B cell (primary cell): ENCODE results near the gene HOXB6. TPM values are rescaled to one million over a fixed set of nuclear protein-coding genes. Genes with fewer than 3 reads are reported as not detected.

Source experiments
- ATAC-seq: fragments of 200-7000 bp; cut with Tn5 transposase; one replicate; pipeline ENCODE4 v1.10.0; 2021; ENCODE audit warnings: low read depth, mild to moderate bottlenecking, moderate number of reproducible peaks, moderate library complexity
- CTCF ChIA-PET: fragments of 350-600 bp; sonication (Branson Sonifier 250); formaldehyde crosslinking; loops from one replicate; lab custom pipeline; 2021; ENCODE audit warnings: antibody characterized with exemption, inconsistent platforms; lab: Charles Lee
- POLR2A ChIA-PET: fragments of 350-600 bp; sonication (Branson Sonifier 250); formaldehyde crosslinking; loops from one replicate; lab custom pipeline; 2021; ENCODE audit warnings: antibody characterized with exemption; lab: Charles Lee
- DNase-seq: peaks from one replicate; pipeline ENCODE4 v3.0.0; 2013
- H2AFZ ChIP-seq: 2 replicates; pipeline ENCODE4 v1.6.1; 2012; ENCODE audit warnings: mild to moderate bottlenecking, low read depth, low read length; ENCODE audit not compliant: insufficient read depth, poor library complexity, severe bottlenecking
- H3K27ac ChIP-seq, 2 donors: 1 replicate in 1 of 2; 2 replicates in 1 of 2; pipeline ENCODE4 v1.5.1; 2012 to 2013; ENCODE audit warnings: low read length in 2 of 2, mild to moderate bottlenecking in 2 of 2, moderate library complexity in 1 of 2
- H3K27me3 ChIP-seq, 4 experiments: fragments of 200-600 bp in 1 of 4; sonication (generic) in 1 of 4; replicated peaks in 1 of 4; 1 replicate in 2 of 4; 2 replicates in 2 of 4; pipeline versions ENCODE4 v1.6.1 to v1.7.0; 2013 to 2016; ENCODE audit warnings: low read length in 3 of 4, mild to moderate bottlenecking in 2 of 4, mixed read lengths in 1 of 4, moderate library complexity in 1 of 4; ENCODE audit not compliant: insufficient read depth in 4 of 4, control insufficient read depth in 3 of 4; ENCODE audit errors: control extremely low read depth in 1 of 4
- H3K36me3 ChIP-seq, 2 experiments: replicated peaks in 1 of 2; 1 replicate in 1 of 2; 2 replicates in 1 of 2; pipeline versions ENCODE4 v1.6.1 to v1.7.1; 2013; ENCODE audit warnings: low read length in 1 of 2; ENCODE audit not compliant: insufficient read depth in 2 of 2, control insufficient read depth in 1 of 2; ENCODE audit errors: control extremely low read depth in 1 of 2, extremely low read depth in 1 of 2
- H3K4me1 ChIP-seq, 2 donors: fragments of 200-600 bp in 1 of 2; sonication (generic) in 1 of 2; 1 replicate in 1 of 2; 2 replicates in 1 of 2; pipeline versions ENCODE4 v1.5.1 to v1.6.1; 2013 to 2017; ENCODE audit warnings: low read length in 2 of 2; ENCODE audit not compliant: control insufficient read depth in 2 of 2, insufficient read depth in 2 of 2
- H3K4me2 ChIP-seq: replicated peaks from 2 replicates; pipeline ENCODE3; 2012; ENCODE audit warnings: mild to moderate bottlenecking, low read depth, low read length; ENCODE audit not compliant: poor library complexity, severe bottlenecking
- H3K4me3 ChIP-seq, 5 experiments: fragments of 200-600 bp in 1 of 5; sonication (generic) in 1 of 5; 1 replicate in 3 of 5; 2 replicates in 2 of 5; pipeline versions ENCODE4 v1.5.1 to v1.7.0; 2011 to 2016; ENCODE audit warnings: low read length in 4 of 5, mild to moderate bottlenecking in 4 of 5, low read depth in 2 of 5, control low read depth in 1 of 5, moderate library complexity in 1 of 5; ENCODE audit not compliant: insufficient read depth in 1 of 5; ENCODE audit errors: control extremely low read depth in 1 of 5, extremely low read depth in 1 of 5
- H3K79me2 ChIP-seq: fragments of 200-600 bp; sonication (generic); one replicate; pipeline ENCODE4 v1.6.0; 2016; ENCODE audit warnings: low read length; ENCODE audit not compliant: control insufficient read depth, insufficient read depth
- H3K9ac ChIP-seq: fragments of 200-600 bp; sonication (generic); 2 replicates; pipeline ENCODE4 v1.6.1; 2017; ENCODE audit warnings: mild to moderate bottlenecking, low read length, moderate library complexity
- H3K9me3 ChIP-seq, 3 donors: one replicate each; pipeline versions ENCODE4 v1.6.1 to v1.7.1; 2013; ENCODE audit warnings: low read length in 2 of 3; ENCODE audit not compliant: control insufficient read depth in 2 of 3, insufficient read depth in 1 of 3; ENCODE audit errors: control extremely low read depth in 1 of 3
- H4K20me1 ChIP-seq: 2 replicates; pipeline ENCODE4 v1.6.0; 2012; ENCODE audit warnings: mild to moderate bottlenecking, low read length; ENCODE audit not compliant: insufficient read depth, control insufficient read depth, poor library complexity, severe bottlenecking
- H3K27ac Mint-ChIP-seq: one replicate; pipeline ENCODE4 v1.8.0; 2021; ENCODE audit warnings: mixed read lengths
- H3K27me3 Mint-ChIP-seq: one replicate; pipeline ENCODE4 v1.8.0; 2021; ENCODE audit warnings: mixed read lengths
- H3K4me1 Mint-ChIP-seq: one replicate; pipeline ENCODE4 v1.8.0; 2021; ENCODE audit warnings: mixed read lengths
- H3K4me3 Mint-ChIP-seq: one replicate; pipeline ENCODE4 v1.8.0; 2021; ENCODE audit warnings: mixed read lengths
- H3K9me3 Mint-ChIP-seq: one replicate; pipeline ENCODE4 v1.8.0; 2022; ENCODE audit warnings: mixed read lengths; ENCODE audit not compliant: insufficient read depth
- EZH2 ChIP-seq: IDR thresholded peaks from 2 replicates; pipeline ENCODE4 v1.6.1; 2012; ENCODE audit warnings: borderline replicate concordance, low read depth, mild to moderate bottlenecking, moderate library complexity, low read length; ENCODE audit not compliant: insufficient read depth, poor library complexity, severe bottlenecking
- WGBS: methylation state at CpG from one replicate; pipeline ENCODE4 v1.1.5; 2013; ENCODE audit warnings: missing lambda C conversion rate; ENCODE audit not compliant: insufficient coverage; 5-methylcytosine and 5-hydroxymethylcytosine counted together
- intact Hi-C: fragments of 100-400 bp; cut with micrococcal nuclease; formaldehyde crosslinking; loops from one replicate; pipeline ENCODE4 v1.10.0; 2022
- polyA plus RNA-seq: library from polyadenylated mRNA; depleted of rRNA; stranded (reverse); fragments of >200 nt; gene quantifications from 2 replicates; pipeline ENCODE4 v1.2.3, GENCODE V29; 2012
- total RNA-seq, 2 donors: library from RNA; stranded (reverse); fragments of 120-200 nt in 1 of 2; gene quantifications; 1 replicate in 1 of 2; 2 replicates in 1 of 2; pipeline versions ENCODE4 v1.2.3 to v1.2.4, GENCODE V29; 2013 to 2022
- TF ChIP-seq, protein P1 (sequence below): fragments of 200-600 bp; IDR thresholded peaks from one replicate; pipeline ENCODE4 v1.8.0; 2022; ENCODE audit warnings: antibody characterized with exemption, mild to moderate bottlenecking

Gene HOXB6
- total and polyA plus RNA-seq, 2 donors (not counting 1 experiment from before 2014, with no cell fraction given), result 0.10 TPM; not detected in 1

DNA sequence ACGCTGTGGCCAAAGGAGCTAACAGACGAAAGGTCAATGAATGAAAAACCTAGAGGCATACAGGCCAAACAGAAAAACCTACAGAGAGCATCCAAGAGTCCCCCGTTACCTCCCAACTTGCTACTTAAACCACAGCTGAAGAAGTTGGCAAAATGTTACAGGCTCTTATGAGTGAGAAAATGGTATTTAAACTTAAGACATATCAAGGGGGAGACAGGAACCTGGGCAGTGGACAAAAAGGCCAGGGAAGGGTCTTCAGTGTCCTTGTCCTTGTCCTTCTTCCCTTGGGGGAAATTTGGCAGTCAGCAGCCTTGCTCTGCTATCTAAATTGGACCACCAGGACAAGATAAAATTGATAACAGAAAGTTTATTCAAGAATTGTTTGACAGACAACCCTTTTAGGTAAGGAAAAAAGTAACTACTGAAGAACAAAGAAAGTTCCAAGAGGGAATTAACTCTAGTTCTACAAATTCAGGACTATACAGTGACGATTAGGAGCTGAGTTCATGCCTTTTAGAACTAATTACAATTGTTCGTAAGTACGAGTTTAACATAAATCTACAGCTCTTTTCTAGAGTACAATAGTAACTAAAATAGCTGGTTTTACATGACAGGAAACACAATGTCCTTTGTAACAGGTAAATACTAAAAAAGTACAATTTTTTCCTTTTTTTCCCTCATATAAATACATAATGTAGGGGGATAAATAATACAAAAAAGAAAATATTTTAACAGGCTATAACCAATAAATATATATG lies 56.1 kb downstream of the HOXB6 start:
- H3K27ac ChIP-seq, result no peak overlapping the region
- no peak for TF ChIP-seq EZH2
- TF ChIP-seq, protein P1, sequence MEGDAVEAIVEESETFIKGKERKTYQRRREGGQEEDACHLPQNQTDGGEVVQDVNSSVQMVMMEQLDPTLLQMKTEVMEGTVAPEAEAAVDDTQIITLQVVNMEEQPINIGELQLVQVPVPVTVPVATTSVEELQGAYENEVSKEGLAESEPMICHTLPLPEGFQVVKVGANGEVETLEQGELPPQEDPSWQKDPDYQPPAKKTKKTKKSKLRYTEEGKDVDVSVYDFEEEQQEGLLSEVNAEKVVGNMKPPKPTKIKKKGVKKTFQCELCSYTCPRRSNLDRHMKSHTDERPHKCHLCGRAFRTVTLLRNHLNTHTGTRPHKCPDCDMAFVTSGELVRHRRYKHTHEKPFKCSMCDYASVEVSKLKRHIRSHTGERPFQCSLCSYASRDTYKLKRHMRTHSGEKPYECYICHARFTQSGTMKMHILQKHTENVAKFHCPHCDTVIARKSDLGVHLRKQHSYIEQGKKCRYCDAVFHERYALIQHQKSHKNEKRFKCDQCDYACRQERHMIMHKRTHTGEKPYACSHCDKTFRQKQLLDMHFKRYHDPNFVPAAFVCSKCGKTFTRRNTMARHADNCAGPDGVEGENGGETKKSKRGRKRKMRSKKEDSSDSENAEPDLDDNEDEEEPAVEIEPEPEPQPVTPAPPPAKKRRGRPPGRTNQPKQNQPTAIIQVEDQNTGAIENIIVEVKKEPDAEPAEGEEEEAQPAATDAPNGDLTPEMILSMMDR, result no peak
- ChIA-PET POLR2A (no interaction called here), CTCF (interaction anchor here (0.6 to 1.1 kb wide), 2 partner anchors 197 to 292 kb away, joined by 4 read pairs; no protein-coding TSS in a partner anchor)
- DNase-seq (no peak), ATAC-seq (no peak)
- intact Hi-C loops, result loop anchor here (10.0 kb wide), 1 partner anchor 54 kb away; no protein-coding TSS in a partner anchor
- H3K27ac Mint-ChIP-seq, result no peak overlapping the region
- WGBS, result no CpG with 5 or more reads among the region's 6 CpGs
- no peaks in the 10 kb centered on the region for H3K36me3 ChIP-seq
- no peaks in the 10 kb centered on the region for H4K20me1 ChIP-seq
- no peaks in the 10 kb centered on the region for H3K79me2 ChIP-seq
- H3K27me3 Mint-ChIP-seq, result peaks cover 42% of the 10 kb centered on the region
- H3K4me1 Mint-ChIP-seq, result peaks cover 13% of the 10 kb centered on the region
- H3K4me3 Mint-ChIP-seq, result no peak overlapping the region
- peaks cover 0 to 34% (median 12%) of the 10 kb centered on the region in 4 experiments for H3K27me3 ChIP-seq
- H3K9me3 Mint-ChIP-seq, result no peaks in the 10 kb centered on the region
- peak overlapping the region in 1 of 5 experiments; percentile 25 for H3K4me3 ChIP-seq
- H3K9me3 ChIP-seq, result peaks cover 0 to 3% (median 0%) of the 10 kb centered on the region in 3 donors
- peak overlapping the region; percentile 24 for H2AFZ ChIP-seq
- peak overlapping the region; percentile 36 for H3K9ac ChIP-seq
- peak overlapping the region; percentile 61 for H3K4me2 ChIP-seq
- peaks cover 23 to 27% of the 10 kb centered on the region in 2 donors for H3K4me1 ChIP-seq
